Ectodermal cell (in vitro differentiated cells): ENCODE measurements around the gene CASKIN2.
A peak's percentile ranks its signal among the peaks of the same experiment; 100 is the strongest.

Experiments used
- H3K27ac ChIP-seq: 2 replicates; pipeline ENCODE4 v1.7.0; 2013; ENCODE audit warnings: mild to moderate bottlenecking, low read depth, low read length; ENCODE audit not compliant: insufficient read depth, poor library complexity, severe bottlenecking
- H3K27me3 ChIP-seq: 2 replicates; pipeline ENCODE4 v1.7.0; 2013; ENCODE audit warnings: mild to moderate bottlenecking, low read length; ENCODE audit not compliant: insufficient read depth, control insufficient read depth, poor library complexity, severe bottlenecking
- H3K36me3 ChIP-seq: one replicate; pipeline ENCODE4 v1.7.0; 2013; ENCODE audit warnings: low read length; ENCODE audit not compliant: control insufficient read depth, insufficient read depth
- H3K4me1 ChIP-seq: one replicate; pipeline ENCODE4 v1.7.0; 2013; ENCODE audit warnings: low read length; ENCODE audit not compliant: control insufficient read depth, insufficient read depth
- H3K4me3 ChIP-seq: 2 replicates; pipeline ENCODE4 v1.7.0; 2013; ENCODE audit warnings: low read depth, low read length, control low read depth; ENCODE audit not compliant: insufficient read depth
- H3K9me3 ChIP-seq: 2 replicates; pipeline ENCODE4 v1.7.0; 2013; ENCODE audit warnings: mild to moderate bottlenecking, low read length, moderate library complexity; ENCODE audit not compliant: control insufficient read depth
- WGBS, 2 experiments: methylation state at CpG; one replicate each; pipeline ENCODE4 v1.1.7; 2013; ENCODE audit warnings: missing lambda C conversion rate in 2 of 2; 5-methylcytosine and 5-hydroxymethylcytosine counted together

Gene CASKIN2

DNA sequence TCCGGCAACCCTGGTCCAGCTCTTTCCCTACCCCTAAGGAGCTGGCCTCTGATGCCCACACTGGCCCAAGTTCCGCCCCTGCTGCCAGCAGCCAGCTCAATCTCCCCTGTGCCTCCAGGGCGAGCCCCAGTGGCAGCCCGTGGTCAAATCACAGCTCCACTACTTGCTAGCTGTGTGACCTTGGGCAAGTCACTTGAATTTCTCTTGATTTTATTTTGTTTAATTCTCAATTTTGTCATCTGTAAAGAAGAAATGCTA is 10.3 kb downstream of the CASKIN2 start:
- Histone ChIP-seq H3K36me3 (no peaks in the 10 kb centered on the region), H3K4me3 (no peak overlapping the region)
- WGBS, 2 experiments: 93 to 94% methylated on average over 4 of the region's 4 CpGs

GRCh38 chr17:75504347-75505151 is 10.8 kb downstream of the CASKIN2 start:
- WGBS, 2 experiments: 90 to 91% methylated on average over 32 of the region's 32 CpGs
- Histone ChIP-seq H3K4me1 (no peaks in the 10 kb centered on the region), H3K4me3 (no peak overlapping the region), H3K27me3 (no peaks in the 10 kb centered on the region), H3K27ac (no peak overlapping the region), H3K9me3 (no peaks in the 10 kb centered on the region), H3K36me3 (no peaks in the 10 kb centered on the region)

More for the DNA sequence above, 10.3 kb downstream of the CASKIN2 start:
- Histone ChIP-seq H3K4me1 (no peaks in the 10 kb centered on the region), H3K9me3 (no peaks in the 10 kb centered on the region), H3K27ac (no peak overlapping the region), H3K27me3 (no peaks in the 10 kb centered on the region)

DNA sequence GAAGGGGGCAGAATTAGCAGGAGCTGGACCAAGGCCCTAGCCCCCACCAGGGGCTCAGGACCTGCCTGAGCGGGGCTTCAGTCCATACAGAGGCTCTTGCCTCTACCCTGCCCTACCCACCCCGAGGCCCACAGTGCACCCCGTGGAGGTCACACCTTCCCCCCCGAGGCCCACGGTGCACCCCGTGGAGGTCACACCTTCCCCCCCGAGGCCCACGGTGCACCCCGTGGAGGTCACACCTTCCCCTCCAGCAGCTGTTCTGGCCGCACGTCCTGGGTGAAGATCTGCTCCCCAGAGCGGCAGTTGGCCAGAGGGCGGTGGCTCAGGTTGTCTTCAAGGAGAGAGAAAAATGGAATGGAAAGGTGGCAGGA is 11.4 kb downstream of the CASKIN2 start:
- Histone ChIP-seq H3K27ac (no peak overlapping the region), H3K4me3 (no peak overlapping the region), H3K9me3 (no peaks in the 10 kb centered on the region), H3K36me3 (peaks cover 5% of the 10 kb centered on the region), H3K27me3 (no peaks in the 10 kb centered on the region), H3K4me1 (no peaks in the 10 kb centered on the region)
- 92 to 94% methylated on average over 13 of the region's 13 CpGs for WGBS, 2 experiments

GRCh38 chr17:75503337-75503950 is 11.9 kb downstream of the CASKIN2 start:
- Histone ChIP-seq H3K36me3 (peaks cover 5% of the 10 kb centered on the region), H3K4me1 (no peaks in the 10 kb centered on the region), H3K9me3 (no peaks in the 10 kb centered on the region), H3K27me3 (no peaks in the 10 kb centered on the region), H3K27ac (no peak overlapping the region), H3K4me3 (no peak overlapping the region)
- WGBS, 2 experiments: 92 to 94% methylated on average over 23 of the region's 23 CpGs

GRCh38 chr17:75502721-75503329 is 12.5 kb downstream of the CASKIN2 start:
- 96% methylated on average over 25 of the region's 25 CpGs for WGBS, 2 experiments
- Histone ChIP-seq H3K36me3 (peaks cover 5% of the 10 kb centered on the region), H3K27me3 (no peaks in the 10 kb centered on the region)

DNA sequence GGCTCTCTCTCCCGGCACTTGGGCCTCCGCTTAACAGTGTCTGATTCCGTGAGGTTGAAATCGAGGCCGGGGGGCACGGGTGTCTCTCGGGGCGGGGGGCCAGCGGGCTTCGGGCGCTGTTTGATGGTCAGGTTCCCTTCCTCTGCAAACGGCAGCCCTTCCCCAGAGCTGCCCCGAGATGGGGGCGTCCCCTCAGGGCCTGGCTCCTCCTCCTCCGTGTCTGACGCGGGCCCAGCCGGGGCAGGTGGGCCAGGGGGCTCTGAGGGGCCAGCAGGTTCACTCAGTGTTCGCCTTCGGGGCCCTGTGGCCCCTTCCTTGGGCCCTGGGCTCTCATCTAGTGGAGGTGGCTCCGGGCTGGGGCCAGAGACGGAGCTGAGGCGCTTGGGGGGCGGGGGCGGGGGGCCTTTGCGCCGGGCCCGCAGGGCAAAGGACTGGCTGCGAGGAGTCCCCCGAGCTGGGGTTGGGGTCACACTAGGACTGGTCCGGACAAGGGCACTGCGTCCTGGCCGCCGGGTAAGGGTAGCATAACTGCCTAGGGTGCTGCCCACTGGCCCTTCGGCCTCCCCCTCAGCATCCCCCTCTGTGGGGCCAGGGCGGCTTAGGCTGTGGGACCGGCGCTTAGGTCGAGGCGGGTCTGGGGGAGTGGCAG is 13.1 kb downstream of the CASKIN2 start:
- WGBS, 2 experiments: 93 to 95% methylated on average over 40 of the region's 40 CpGs
- Histone ChIP-seq H3K4me3 (no peak overlapping the region), H3K4me1 (no peaks in the 10 kb centered on the region), H3K27me3 (no peaks in the 10 kb centered on the region), H3K27ac (no peak overlapping the region), H3K9me3 (no peaks in the 10 kb centered on the region), H3K36me3 (peaks cover 5% of the 10 kb centered on the region)

More at GRCh38 chr17:75502721-75503329, 12.5 kb downstream of the CASKIN2 start:
- no peak overlapping the region for H3K27ac ChIP-seq
- H3K4me1 ChIP-seq: no peaks in the 10 kb centered on the region
- no peaks in the 10 kb centered on the region for H3K9me3 ChIP-seq
- no peak overlapping the region for H3K4me3 ChIP-seq

DNA sequence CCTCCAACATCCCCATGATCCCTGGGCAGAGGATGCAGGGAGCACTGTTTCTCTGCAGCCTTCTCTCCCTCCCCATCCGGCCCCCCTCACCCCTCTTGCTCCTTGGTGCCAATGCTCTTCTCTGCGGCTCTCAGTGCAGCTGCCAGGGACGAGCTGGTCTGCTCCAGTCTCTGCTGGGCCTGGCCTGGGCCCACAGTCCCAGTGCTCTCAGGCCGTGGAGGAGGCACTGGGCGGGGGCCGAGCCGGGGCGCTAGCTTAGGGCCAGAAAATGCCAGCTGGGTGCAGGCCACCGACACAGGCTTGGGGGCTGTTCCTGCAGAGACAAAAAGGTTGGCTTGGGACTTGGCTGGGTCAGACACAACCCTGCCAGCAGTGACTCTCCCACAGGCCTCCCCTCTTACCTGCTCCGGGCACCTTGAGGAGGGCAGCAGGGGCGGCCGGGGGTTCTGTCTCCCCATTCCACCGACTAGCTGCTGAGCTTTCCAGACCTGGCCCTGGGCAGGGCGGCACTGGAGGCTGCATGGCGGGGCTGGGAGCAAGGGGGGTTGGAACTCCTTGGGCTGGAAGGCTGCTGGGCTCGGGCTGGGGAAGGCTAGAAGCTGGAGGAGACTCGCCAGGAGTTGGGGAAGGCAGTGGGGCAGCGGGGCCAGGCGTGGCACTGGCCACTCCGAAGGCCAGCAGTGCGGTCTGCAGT is 13.8 kb downstream of the CASKIN2 start:
- H3K4me3 ChIP-seq: no peak overlapping the region
- H3K9me3 ChIP-seq: no peaks in the 10 kb centered on the region
- no peaks in the 10 kb centered on the region for H3K4me1 ChIP-seq
- H3K27ac ChIP-seq: no peak overlapping the region
- 93% methylated on average over 21 of the region's 21 CpGs for WGBS, 2 experiments
- H3K27me3 ChIP-seq: no peaks in the 10 kb centered on the region
- peaks cover 5% of the 10 kb centered on the region for H3K36me3 ChIP-seq

GRCh38 chr17:75500419-75501216 is 14.7 kb downstream of the CASKIN2 start:
- 94 to 95% methylated on average over 17 of the region's 17 CpGs for WGBS, 2 experiments
- H3K27ac ChIP-seq: no peak overlapping the region
- peaks cover 5% of the 10 kb centered on the region for H3K36me3 ChIP-seq

GRCh38 chr17:75499313-75500022 is 15.9 kb downstream of the CASKIN2 start:
- Histone ChIP-seq H3K36me3 (peaks cover 5% of the 10 kb centered on the region), H3K4me1 (no peaks in the 10 kb centered on the region), H3K4me3 (no peak overlapping the region), H3K9me3 (no peaks in the 10 kb centered on the region), H3K27me3 (no peaks in the 10 kb centered on the region), H3K27ac (peak overlapping the region; percentile 44)
- WGBS, 2 experiments: 93% methylated on average over 16 of the region's 16 CpGs

More at GRCh38 chr17:75500419-75501216, 14.7 kb downstream of the CASKIN2 start:
- no peaks in the 10 kb centered on the region for H3K9me3 ChIP-seq
- H3K4me3 ChIP-seq: no peak overlapping the region
- H3K4me1 ChIP-seq: no peaks in the 10 kb centered on the region
- H3K27me3 ChIP-seq: no peaks in the 10 kb centered on the region
